Duodenal mucosa (tissue), 2 donors: ENCODE measurements around the gene PCYT2.

Experiments
- H3K27ac ChIP-seq: one replicate; pipeline ENCODE4 v1.7.0; 2013; ENCODE audit warnings: low read depth, low read length
- H3K27me3 ChIP-seq, 2 donors: one replicate each; pipeline ENCODE4 v1.7.0; 2013; ENCODE audit warnings: low read length in 2 of 2, control low read depth in 1 of 2; ENCODE audit not compliant: insufficient read depth in 2 of 2, control insufficient read depth in 1 of 2
- H3K36me3 ChIP-seq, 2 donors: one replicate each; pipeline ENCODE4 v1.7.0; 2013; ENCODE audit warnings: low read length in 2 of 2, control low read depth in 1 of 2; ENCODE audit not compliant: insufficient read depth in 2 of 2, control insufficient read depth in 1 of 2
- H3K4me1 ChIP-seq, 2 donors: one replicate each; pipeline ENCODE4 v1.7.0; 2013; ENCODE audit warnings: low read length in 2 of 2, control low read depth in 1 of 2; ENCODE audit not compliant: insufficient read depth in 2 of 2, control insufficient read depth in 1 of 2
- H3K4me3 ChIP-seq, 2 donors: one replicate each; pipeline ENCODE4 v1.7.0; 2013; ENCODE audit warnings: low read length in 2 of 2, low read depth in 1 of 2
- H3K9ac ChIP-seq, 2 donors: one replicate each; pipeline ENCODE4 v1.7.0; 2013; ENCODE audit warnings: low read length in 2 of 2, low read depth in 1 of 2
- H3K9me3 ChIP-seq, 2 donors: one replicate each; pipeline ENCODE4 v1.7.0; 2013; ENCODE audit warnings: low read length in 2 of 2, control low read depth in 1 of 2; ENCODE audit not compliant: control insufficient read depth in 1 of 2

Gene PCYT2

DNA sequence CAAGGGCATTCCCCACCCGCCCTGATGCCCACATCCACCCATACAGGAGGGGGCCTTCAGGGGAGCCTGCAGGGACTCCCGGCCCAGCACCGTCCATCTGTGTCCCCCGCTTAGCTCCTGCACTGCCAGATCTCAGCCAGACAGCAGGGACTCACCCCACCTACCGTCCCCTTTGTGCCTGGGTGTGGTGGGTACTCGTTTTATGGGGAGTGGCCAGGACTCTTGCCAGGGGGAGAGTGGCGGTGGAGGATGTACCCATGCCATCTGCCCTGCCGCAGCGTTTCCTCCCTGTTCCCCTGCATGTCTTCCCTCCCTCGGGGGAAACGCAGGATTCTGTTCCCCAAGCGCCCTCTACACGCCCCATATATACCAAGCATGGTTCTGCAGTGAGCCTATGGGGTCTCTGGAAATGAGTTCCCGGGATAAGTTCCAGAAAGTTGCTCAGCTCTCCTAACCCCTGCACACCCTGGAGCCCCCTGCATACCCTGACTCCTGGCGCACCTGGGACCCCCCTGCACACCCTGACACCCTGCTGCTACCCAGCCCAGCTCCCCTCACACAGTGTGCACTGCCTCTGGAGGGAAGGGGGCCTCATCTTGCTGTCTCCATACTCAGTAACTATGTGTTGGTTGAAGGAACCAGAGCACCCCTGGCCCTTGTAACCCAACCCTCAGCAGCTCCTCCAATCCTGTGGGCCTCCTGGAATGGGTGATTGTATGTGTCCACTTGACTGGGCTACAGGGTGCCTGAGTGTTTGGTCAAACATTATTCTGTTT is 20.5 kb upstream of the PCYT2 start:
- H3K27me3 ChIP-seq: peaks cover 6 to 12% of the 10 kb centered on the region in 2 donors
- no peak overlapping the region for H3K9ac ChIP-seq
- no peak overlapping the region for H3K4me3 ChIP-seq
- no peak overlapping the region for H3K27ac ChIP-seq
- peaks cover 7 to 26% of the 10 kb centered on the region in 2 donors for H3K4me1 ChIP-seq
- no peaks in the 10 kb centered on the region for H3K36me3 ChIP-seq
- no peaks in the 10 kb centered on the region for H3K9me3 ChIP-seq

- H3K9ac ChIP-seq: no peak overlapping the region
- H3K9me3 ChIP-seq: no peaks in the 10 kb centered on the region
- H3K27ac ChIP-seq: no peak overlapping the region
- peaks cover 9 to 24% of the 10 kb centered on the region in 2 donors for H3K4me1 ChIP-seq
- peaks cover 6 to 12% of the 10 kb centered on the region in 2 donors for H3K27me3 ChIP-seq
- no peak overlapping the region for H3K4me3 ChIP-seq
- H3K36me3 ChIP-seq: no peaks in the 10 kb centered on the region
Observed at GRCh38 chr17:81931189-81931556, 20.0 kb upstream of the PCYT2 start.

DNA sequence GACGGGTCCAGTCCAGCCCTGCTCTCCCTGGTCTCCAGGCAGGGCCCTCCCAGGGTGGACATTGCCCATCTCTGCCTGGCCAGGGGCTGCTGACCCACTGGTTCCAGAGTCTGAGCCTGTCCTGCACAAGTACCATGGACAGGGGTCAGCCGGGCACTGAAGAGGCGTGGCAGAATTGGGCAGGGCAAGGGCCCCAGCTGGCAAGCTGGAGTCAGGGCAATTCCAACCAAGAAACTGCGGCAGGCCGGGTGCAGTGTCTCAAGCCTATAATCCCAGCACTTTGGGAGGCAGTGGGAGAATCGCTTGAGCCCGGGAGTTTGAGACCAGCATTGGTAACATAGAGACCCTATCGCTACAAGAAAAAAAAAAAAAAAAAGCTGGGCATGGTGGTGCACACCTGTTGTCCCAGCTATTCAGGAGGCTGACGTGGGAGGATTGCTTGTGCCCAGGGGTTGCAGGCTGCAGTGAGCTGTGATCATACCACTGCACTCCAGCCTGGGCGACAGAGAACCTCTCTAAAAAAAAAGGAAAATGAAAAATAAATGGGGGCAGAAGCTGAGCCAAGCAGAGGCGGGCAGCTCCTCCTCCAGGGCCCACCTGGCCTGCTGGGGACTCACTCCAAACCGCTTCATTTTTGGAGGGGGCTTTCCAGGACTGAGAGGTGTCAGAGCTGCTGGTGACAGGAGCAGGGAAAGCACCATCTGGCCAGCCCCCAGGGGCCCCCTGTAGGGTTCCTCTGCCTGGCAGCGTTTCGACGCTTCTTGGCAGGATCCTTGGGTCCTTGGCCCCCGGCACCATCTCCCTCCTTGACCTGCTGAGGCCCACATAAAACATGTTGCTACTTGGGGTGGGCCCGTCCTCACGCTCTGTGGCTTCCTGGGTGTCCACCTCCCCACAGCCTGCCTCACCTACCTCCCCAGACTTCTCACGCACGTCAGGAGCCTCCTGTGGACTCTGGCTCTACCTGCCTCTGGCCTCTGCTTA is 19.2 kb upstream of the PCYT2 start:
- H3K27me3 ChIP-seq: peaks cover 6 to 12% of the 10 kb centered on the region in 2 donors
- H3K27ac ChIP-seq: no peak overlapping the region
- peaks cover 14 to 32% of the 10 kb centered on the region in 2 donors for H3K4me1 ChIP-seq
- no peaks in the 10 kb centered on the region for H3K36me3 ChIP-seq
- H3K4me3 ChIP-seq: no peak overlapping the region
- no peak overlapping the region for H3K9ac ChIP-seq
- no peaks in the 10 kb centered on the region for H3K9me3 ChIP-seq

GRCh38 chr17:81929253-81930141 is 18.3 kb upstream of the PCYT2 start:
- no peaks in the 10 kb centered on the region for H3K36me3 ChIP-seq
- H3K4me3 ChIP-seq: no peak overlapping the region
- H3K4me1 ChIP-seq: peaks cover 23 to 41% of the 10 kb centered on the region in 2 donors
- H3K27me3 ChIP-seq: peaks cover 6 to 12% of the 10 kb centered on the region in 2 donors
- no peak overlapping the region for H3K27ac ChIP-seq
- H3K9me3 ChIP-seq: no peaks in the 10 kb centered on the region
- no peak overlapping the region for H3K9ac ChIP-seq

GRCh38 chr17:81928544-81929252 is 17.5 kb upstream of the PCYT2 start:
- Histone ChIP-seq H3K9ac (peak overlapping the region in 1 of 2 donors; percentile 25), H3K27me3 (peaks cover 6 to 12% of the 10 kb centered on the region in 2 donors), H3K9me3 (no peaks in the 10 kb centered on the region), H3K4me3 (peak overlapping the region; percentile 64 to 67), H3K4me1 (peaks cover 31 to 49% of the 10 kb centered on the region in 2 donors), H3K27ac (no peak overlapping the region), H3K36me3 (no peaks in the 10 kb centered on the region)

GRCh38 chr17:81927653-81928543 is 16.7 kb upstream of the PCYT2 start, which contains the start of gene MAFG:
TSS of gene MAFG (minus strand) at chr17:81927735. CDS start at chr17:81923185, 4,550 bp downstream.
- H3K36me3 ChIP-seq: no peaks in the 10 kb centered on the region
- peaks cover 6 to 12% of the 10 kb centered on the region in 2 donors for H3K27me3 ChIP-seq
- H3K9ac ChIP-seq: peak within 1 kb of the TSS; percentile 67 to 84
- peaks cover 34 to 55% of the 10 kb centered on the region in 2 donors for H3K4me1 ChIP-seq
- H3K9me3 ChIP-seq: no peaks in the 10 kb centered on the region
- H3K4me3 ChIP-seq: peak within 1 kb of the TSS; percentile 67 to 74
- peak within 1 kb of the TSS; percentile 88 for H3K27ac ChIP-seq

GRCh38 chr17:81927152-81927652 is 16.0 kb upstream of the PCYT2 start:
- peak overlapping the region; percentile 88 for H3K27ac ChIP-seq
- peaks cover 6 to 12% of the 10 kb centered on the region in 2 donors for H3K27me3 ChIP-seq
- H3K9me3 ChIP-seq: no peaks in the 10 kb centered on the region
- H3K36me3 ChIP-seq: peaks cover 0 to 5% of the 10 kb centered on the region in 2 donors
- H3K9ac ChIP-seq: peak overlapping the region; percentile 67 to 84
- peak overlapping the region; percentile 67 to 74 for H3K4me3 ChIP-seq
- peaks cover 39 to 59% of the 10 kb centered on the region in 2 donors for H3K4me1 ChIP-seq

GRCh38 chr17:81926451-81927151 is 15.4 kb upstream of the PCYT2 start:
- H3K27ac ChIP-seq: peak overlapping the region; percentile 88
- peak overlapping the region; percentile 67 to 84 for H3K9ac ChIP-seq
- peaks cover 6 to 12% of the 10 kb centered on the region in 2 donors for H3K27me3 ChIP-seq
- H3K4me3 ChIP-seq: peak overlapping the region; percentile 67 to 74
- peaks cover 39 to 58% of the 10 kb centered on the region in 2 donors for H3K4me1 ChIP-seq
- peaks cover 0 to 10% of the 10 kb centered on the region in 2 donors for H3K36me3 ChIP-seq
- H3K9me3 ChIP-seq: no peaks in the 10 kb centered on the region
